Gastrocnemius medialis (tissue), 4 donors: Measurements from ENCODE around the gene APBB1.

Experiments
- CTCF ChIP-seq, 5 experiments: fragments of 450-650 bp in 3 of 5; fragments of 200-600 bp in 2 of 5; sonication (generic) in 2 of 5; IDR thresholded peaks in 4 of 5; conservative IDR thresholded peaks in 1 of 5; 1 replicate in 4 of 5; 2 replicates in 1 of 5; pipeline ENCODE4 v1.5.1; 2016 to 2019; ENCODE audit warnings: antibody characterized with exemption in 5 of 5, mild to moderate bottlenecking in 3 of 5, moderate library complexity in 3 of 5
- POLR2A ChIP-seq, 2 donors: fragments of 450-650 bp; IDR thresholded peaks; one replicate each; pipeline ENCODE4 v1.6.1; 2017; ENCODE audit warnings: antibody characterized with exemption in 2 of 2, mild to moderate bottlenecking in 2 of 2, moderate library complexity in 2 of 2

GRCh38 chr11:6395470-6396060 lies 23.3 kb downstream of the APBB1 start:
- no peak for TF ChIP-seq CTCF (IDR thresholded peaks at IDR 0.05 in 4 of 5, conservative IDR thresholded peaks at IDR 0.05 in 1 of 5)
- TF ChIP-seq POLR2A (IDR thresholded peaks at IDR 0.05): no peak
